Prostate gland (tissue), 2 donors: ENCODE data around the gene FHL5. TPM values are rescaled to one million over a fixed set of nuclear protein-coding genes. Genes with fewer than 3 reads are reported as not detected.

Experiments used
- DNase-seq: peaks from one replicate; pipeline ENCODE4 v3.0.0-alpha.2; 2019; ENCODE audit warnings: low spot score
- H3K27ac ChIP-seq, 2 donors: fragments of 200-600 bp; sonication (generic); 2 replicates each; pipeline ENCODE4 v1.5.1; 2017 to 2019
- H3K27me3 ChIP-seq: fragments of 200-600 bp; sonication (generic); replicated peaks from 2 replicates; pipeline ENCODE4 v1.5.1; 2019; ENCODE audit not compliant: insufficient read depth
- H3K36me3 ChIP-seq, 2 donors: fragments of 200-600 bp; sonication (generic); 1 replicate in 1 of 2; 2 replicates in 1 of 2; pipeline versions ENCODE4 v1.5.1 to v1.8.1; 2017 to 2019
- H3K4me1 ChIP-seq: fragments of 200-600 bp; sonication (generic); replicated peaks from 2 replicates; pipeline ENCODE4 v1.5.1; 2019
- H3K4me3 ChIP-seq, 2 donors: fragments of 200-600 bp; sonication (generic); 2 replicates each; pipeline ENCODE4 v1.5.1; 2017 to 2019
- H3K9me3 ChIP-seq: fragments of 200-600 bp; sonication (generic); 2 replicates; pipeline ENCODE4 v1.5.1; 2017
- POLR2A ChIP-seq: fragments of 450-650 bp; IDR thresholded peaks from one replicate; pipeline ENCODE4 v1.6.1; 2016; ENCODE audit warnings: antibody characterized with exemption, mild to moderate bottlenecking
- POLR2AphosphoS5 ChIP-seq: sonication (generic); formaldehyde crosslinking; IDR thresholded peaks from one replicate; pipeline ENCODE4 v1.6.1; 2017; ENCODE audit warnings: antibody characterized with exemption
- WGBS: methylation state at CpG from one replicate; pipeline ENCODE4 v1.1.5; 2018; 5-methylcytosine and 5-hydroxymethylcytosine counted together
- intact Hi-C: fragments of 100-400 bp; cut with DNase I; formaldehyde crosslinking; loops from one replicate; pipeline ENCODE4 v1.14.2; 2022
- total RNA-seq, 2 donors: library from RNA; depleted of rRNA; stranded (reverse); fragments of >200 nt; gene quantifications; one replicate each; pipeline ENCODE4 v1.1.0, GENCODE V29; 2016
- TF ChIP-seq, protein P1 (sequence below), 4 experiments: fragments of 200-600 bp in 2 of 4; fragments of 450-650 bp in 2 of 4; sonication (generic) in 2 of 4; IDR thresholded peaks; 1 replicate in 3 of 4; 2 replicates in 1 of 4; pipeline ENCODE4 v1.5.1; 2016 to 2019; ENCODE audit warnings: antibody characterized with exemption in 4 of 4, mild to moderate bottlenecking in 2 of 4, moderate library complexity in 2 of 4

The FHL5 gene
- total RNA-seq, 2 donors from 2014 or later, result 4.9 to 23.3 TPM

DNA sequence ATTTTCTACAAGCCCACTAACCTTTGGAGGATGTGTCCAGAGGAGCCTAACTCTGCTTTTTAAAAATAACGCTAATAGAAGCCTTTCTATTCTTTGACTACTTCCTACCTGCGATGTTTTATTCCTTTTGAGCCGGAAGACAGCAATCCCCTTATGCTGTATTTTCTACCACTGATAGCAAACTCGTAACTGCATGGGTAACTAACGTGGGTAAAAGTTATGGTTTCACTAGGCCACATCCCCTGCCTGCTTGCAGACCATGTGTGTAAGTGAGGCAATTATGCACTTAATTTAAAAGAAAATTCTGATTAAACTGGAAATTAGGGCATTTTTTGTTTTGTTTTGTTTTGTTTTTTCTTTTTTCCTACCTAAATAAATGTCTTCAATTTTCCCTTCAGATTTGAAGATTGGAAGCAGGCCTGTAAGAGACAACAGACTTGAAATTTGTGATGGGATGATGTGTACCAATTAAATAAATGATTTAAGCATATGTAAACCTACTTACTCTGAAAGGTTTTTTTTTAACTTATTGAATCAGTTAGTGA is 40.4 kb upstream of the FHL5 start:
- WGBS, result 3% methylated on average over 5 of the region's 5 CpGs
- Histone ChIP-seq H3K27ac (peak overlapping the region; percentile 93 to 94), H3K4me1 (peaks cover 2% of the 10 kb centered on the region), H3K27me3 (no peaks in the 10 kb centered on the region), H3K9me3 (no peaks in the 10 kb centered on the region), H3K4me3 (peak overlapping the region; percentile 83 to 85), H3K36me3 (no peaks in the 10 kb centered on the region)
- intact Hi-C loops, result no loop called here
- DNase-seq, result no peak
- TF ChIP-seq POLR2A (no peak), POLR2AphosphoS5 (no peak)
- TF ChIP-seq, protein P1, sequence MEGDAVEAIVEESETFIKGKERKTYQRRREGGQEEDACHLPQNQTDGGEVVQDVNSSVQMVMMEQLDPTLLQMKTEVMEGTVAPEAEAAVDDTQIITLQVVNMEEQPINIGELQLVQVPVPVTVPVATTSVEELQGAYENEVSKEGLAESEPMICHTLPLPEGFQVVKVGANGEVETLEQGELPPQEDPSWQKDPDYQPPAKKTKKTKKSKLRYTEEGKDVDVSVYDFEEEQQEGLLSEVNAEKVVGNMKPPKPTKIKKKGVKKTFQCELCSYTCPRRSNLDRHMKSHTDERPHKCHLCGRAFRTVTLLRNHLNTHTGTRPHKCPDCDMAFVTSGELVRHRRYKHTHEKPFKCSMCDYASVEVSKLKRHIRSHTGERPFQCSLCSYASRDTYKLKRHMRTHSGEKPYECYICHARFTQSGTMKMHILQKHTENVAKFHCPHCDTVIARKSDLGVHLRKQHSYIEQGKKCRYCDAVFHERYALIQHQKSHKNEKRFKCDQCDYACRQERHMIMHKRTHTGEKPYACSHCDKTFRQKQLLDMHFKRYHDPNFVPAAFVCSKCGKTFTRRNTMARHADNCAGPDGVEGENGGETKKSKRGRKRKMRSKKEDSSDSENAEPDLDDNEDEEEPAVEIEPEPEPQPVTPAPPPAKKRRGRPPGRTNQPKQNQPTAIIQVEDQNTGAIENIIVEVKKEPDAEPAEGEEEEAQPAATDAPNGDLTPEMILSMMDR (IDR thresholded peaks at IDR 0.05), result no peak

DNA sequence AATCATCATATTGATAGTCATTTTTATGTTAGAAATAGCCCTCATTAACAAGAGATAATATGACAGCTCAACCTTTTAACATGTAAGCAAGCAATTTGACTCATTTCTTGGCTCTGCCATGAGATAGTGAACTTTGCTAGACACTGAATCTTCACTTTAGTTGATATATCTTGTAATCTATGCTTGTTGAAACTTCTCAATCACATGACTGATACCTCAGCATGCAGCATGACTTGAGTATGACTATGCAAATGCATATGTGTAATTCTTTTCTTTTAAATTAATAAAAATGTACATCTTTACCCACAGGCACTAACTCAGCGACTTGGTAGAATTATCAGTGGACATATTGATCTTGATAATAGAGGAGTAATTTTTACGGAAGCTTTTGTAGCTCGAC is 34.7 kb upstream of the FHL5 start:
- no peaks in the 10 kb centered on the region for H3K9me3 ChIP-seq
- H3K27me3 ChIP-seq, result no peaks in the 10 kb centered on the region
- peaks cover 0 to 8% of the 10 kb centered on the region in 2 donors for H3K36me3 ChIP-seq
- TF ChIP-seq POLR2AphosphoS5, result no peak
- TF ChIP-seq, protein P1 (IDR thresholded peaks at IDR 0.05), result no peak
- TF ChIP-seq POLR2A, result no peak
- DNase-seq, result no peak
- WGBS, result 99% methylated on average over 3 of the region's 3 CpGs
- H3K4me3 ChIP-seq, result no peak overlapping the region
- H3K27ac ChIP-seq, result no peak overlapping the region
- intact Hi-C loops, result no loop called here
- no peaks in the 10 kb centered on the region for H3K4me1 ChIP-seq

DNA sequence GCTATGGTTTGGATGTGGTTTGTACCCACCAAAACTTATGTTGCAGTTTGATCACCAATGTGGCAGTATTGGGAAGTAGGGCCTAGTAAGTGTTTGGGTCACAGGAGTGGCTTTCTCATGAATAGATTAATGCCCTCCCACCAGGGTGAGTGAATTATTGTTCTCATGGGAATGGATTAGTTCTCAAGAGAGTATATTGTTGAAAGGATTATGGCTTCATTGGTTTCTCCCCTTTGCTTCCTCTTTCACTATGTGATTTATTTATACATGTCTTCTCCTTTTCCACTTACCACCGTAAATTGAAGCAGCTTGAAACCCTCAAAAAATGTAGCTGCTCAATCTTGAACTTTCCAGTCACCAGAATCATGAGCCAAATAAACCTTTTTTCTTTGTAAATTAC is 30.5 kb upstream of the FHL5 start:
- TF ChIP-seq, protein P1 (IDR thresholded peaks at IDR 0.05), result no peak
- no peak for TF ChIP-seq POLR2AphosphoS5
- no peak for TF ChIP-seq POLR2A
- DNase-seq, result no peak
- H3K27me3 ChIP-seq, result no peaks in the 10 kb centered on the region
- H3K36me3 ChIP-seq, result peaks cover 0 to 8% of the 10 kb centered on the region in 2 donors
- H3K27ac ChIP-seq, result no peak overlapping the region
- H3K4me3 ChIP-seq, result no peak overlapping the region
- no peaks in the 10 kb centered on the region for H3K4me1 ChIP-seq
- 74% methylated on average over 1 of the region's 1 CpG for WGBS
- H3K9me3 ChIP-seq, result no peaks in the 10 kb centered on the region
- intact Hi-C loops, result no loop called here

DNA sequence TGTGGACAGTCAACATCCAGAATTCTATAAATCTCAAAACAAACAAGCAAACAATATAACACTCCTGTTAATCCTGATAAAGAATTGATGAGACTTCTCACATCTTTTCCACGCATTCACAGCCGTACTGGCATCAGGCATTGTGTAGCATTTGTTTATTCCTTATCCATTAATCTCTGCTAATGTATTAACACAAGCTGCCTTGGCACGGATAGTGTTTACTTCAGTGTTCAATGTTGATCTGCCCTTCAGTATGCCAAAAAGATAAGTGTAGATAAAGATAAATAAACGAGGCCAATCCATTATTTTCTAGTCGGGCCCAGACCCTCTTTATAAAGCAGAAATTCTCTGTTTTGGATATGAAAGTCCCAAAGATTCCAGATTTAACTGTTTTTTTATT is 25.2 kb upstream of the FHL5 start:
- H3K9me3 ChIP-seq, result no peaks in the 10 kb centered on the region
- no peak for TF ChIP-seq POLR2A
- TF ChIP-seq, protein P1 (IDR thresholded peaks at IDR 0.05), result no peak
- no peak for TF ChIP-seq POLR2AphosphoS5
- DNase-seq, result no peak
- H3K36me3 ChIP-seq, result no peaks in the 10 kb centered on the region
- WGBS, result 45% methylated on average over 5 of the region's 5 CpGs
- intact Hi-C loops, result no loop called here
- no peaks in the 10 kb centered on the region for H3K4me1 ChIP-seq
- H3K27ac ChIP-seq, result no peak overlapping the region
- H3K4me3 ChIP-seq, result no peak overlapping the region
- H3K27me3 ChIP-seq, result no peaks in the 10 kb centered on the region

GRCh38 chr6:96542702-96543101 is 20.2 kb upstream of the FHL5 start:
- H3K36me3 ChIP-seq, result no peaks in the 10 kb centered on the region
- H3K27ac ChIP-seq, result no peak overlapping the region
- TF ChIP-seq, protein P1 (IDR thresholded peaks at IDR 0.05), result no peak
- TF ChIP-seq POLR2AphosphoS5 (no peak), POLR2A (no peak)
- H3K9me3 ChIP-seq, result no peaks in the 10 kb centered on the region
- no peak for DNase-seq
- no peak overlapping the region for H3K4me3 ChIP-seq
- no peaks in the 10 kb centered on the region for H3K27me3 ChIP-seq
- H3K4me1 ChIP-seq, result no peaks in the 10 kb centered on the region
- intact Hi-C loops, result no loop called here
